IPS-11a (cell line): Measurements from ENCODE around the gene KCP.

Experiments used
- H3K4me3 ChIP-seq: one replicate; pipeline ENCODE4 v1.5.1; 2013; ENCODE audit warnings: low read depth, low read length, control low read depth

KCP gene

GRCh38 chr7:128831178-128831993, 79.1 kb downstream of the KCP start:
- peak overlapping the region; percentile 58 for H3K4me3 ChIP-seq

- H3K4me3 ChIP-seq = peak within 1 kb of the TSS; percentile 58
These were observed 80.0 kb downstream of the KCP start, which contains the start of gene FLNC for GRCh38 chr7:128830231-128831177. Gene FLNC (plus strand): TSS chr7:128830406. CDS start chr7:128830638, 232 bp downstream.

GRCh38 chr7:128829391-128830166, 80.9 kb downstream of the KCP start:
- H3K4me3 ChIP-seq = no peak overlapping the region

- no peak overlapping the region for H3K4me3 ChIP-seq
These were observed 82.4 kb downstream of the KCP start for GRCh38 chr7:128827971-128828711.

- H3K4me3 ChIP-seq = no peak overlapping the region
These were observed 83.1 kb downstream of the KCP start for GRCh38 chr7:128827248-128827958.

GRCh38 chr7:128826916-128827247, 83.6 kb downstream of the KCP start:
- H3K4me3 ChIP-seq = no peak overlapping the region
